C4-2B (cell line): ENCODE results near the gene DHDH.

Experiments
- ZFX ChIP-seq: fragments of 450-650 bp; IDR thresholded peaks from 2 replicates; pipeline ENCODE4 v1.6.1; 2017
- TF ChIP-seq, protein P1 (sequence below): fragments of 450-650 bp; conservative IDR thresholded peaks from 2 replicates; pipeline ENCODE4 v1.5.1; 2017; ENCODE audit warnings: mild to moderate bottlenecking

DNA sequence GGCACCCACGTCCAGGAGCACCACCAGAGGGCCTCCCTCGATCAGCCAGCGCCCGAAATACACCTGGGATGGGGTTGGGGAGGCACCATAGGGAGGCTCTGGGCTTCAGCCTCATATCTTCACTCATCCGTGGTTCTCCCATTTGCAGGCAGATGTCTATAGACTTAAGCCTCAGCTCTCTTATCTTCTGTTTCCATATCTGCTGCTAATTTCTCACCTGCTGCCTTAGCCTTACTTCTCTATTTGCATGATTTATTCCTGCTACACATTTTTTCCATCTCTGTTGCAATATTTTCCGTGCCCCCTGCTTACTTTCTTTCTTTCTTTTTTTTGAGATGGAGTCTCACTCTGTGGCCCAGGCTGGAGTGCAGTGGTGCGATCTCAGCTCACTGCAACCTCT is 53.8 kb downstream of the DHDH start:
- TF ChIP-seq, protein P1, sequence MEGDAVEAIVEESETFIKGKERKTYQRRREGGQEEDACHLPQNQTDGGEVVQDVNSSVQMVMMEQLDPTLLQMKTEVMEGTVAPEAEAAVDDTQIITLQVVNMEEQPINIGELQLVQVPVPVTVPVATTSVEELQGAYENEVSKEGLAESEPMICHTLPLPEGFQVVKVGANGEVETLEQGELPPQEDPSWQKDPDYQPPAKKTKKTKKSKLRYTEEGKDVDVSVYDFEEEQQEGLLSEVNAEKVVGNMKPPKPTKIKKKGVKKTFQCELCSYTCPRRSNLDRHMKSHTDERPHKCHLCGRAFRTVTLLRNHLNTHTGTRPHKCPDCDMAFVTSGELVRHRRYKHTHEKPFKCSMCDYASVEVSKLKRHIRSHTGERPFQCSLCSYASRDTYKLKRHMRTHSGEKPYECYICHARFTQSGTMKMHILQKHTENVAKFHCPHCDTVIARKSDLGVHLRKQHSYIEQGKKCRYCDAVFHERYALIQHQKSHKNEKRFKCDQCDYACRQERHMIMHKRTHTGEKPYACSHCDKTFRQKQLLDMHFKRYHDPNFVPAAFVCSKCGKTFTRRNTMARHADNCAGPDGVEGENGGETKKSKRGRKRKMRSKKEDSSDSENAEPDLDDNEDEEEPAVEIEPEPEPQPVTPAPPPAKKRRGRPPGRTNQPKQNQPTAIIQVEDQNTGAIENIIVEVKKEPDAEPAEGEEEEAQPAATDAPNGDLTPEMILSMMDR: no peak
- TF ChIP-seq ZFX: no peak
